ENCODE measurements around the gene CAP2.

The CAP2 gene

GRCh38 chr6:17381424-17382147 lies 11.8 kb upstream of the CAP2 start:
- TF ChIP-seq CTCF (IDR thresholded peaks at IDR 0.05; ENCODE audit: control extremely low read depth, extremely low read depth, low read depth, missing control alignments): no peak
- CTCF ChIA-PET: no interaction called here
- no peak for DNase-seq (ENCODE audit: extremely low spot score)
- POLR2A ChIA-PET: no interaction called here

GRCh38 chr6:17385660-17386059 lies 7.7 kb upstream of the CAP2 start:
- TF ChIP-seq CTCF (IDR thresholded peaks at IDR 0.05; ENCODE audit: control extremely low read depth, extremely low read depth, low read depth, missing control alignments): no peak
- CTCF ChIA-PET: no interaction called here
- POLR2A ChIA-PET: no interaction called here
- DNase-seq (ENCODE audit: extremely low spot score): no peak

- ChIA-PET CTCF (interaction anchor here (1.2 kb wide), 1 partner anchor 9 kb away, joined by 3 read pairs; no protein-coding TSS in a partner anchor), POLR2A (no interaction called here)
- no peak for TF ChIP-seq CTCF (IDR thresholded peaks at IDR 0.05; ENCODE audit: control extremely low read depth, extremely low read depth, low read depth, missing control alignments)
- no peak for DNase-seq (ENCODE audit: extremely low spot score)
Observed at GRCh38 chr6:17388365-17388764, 5.0 kb upstream of the CAP2 start.

GRCh38 chr6:17389274-17389847 lies 4.0 kb upstream of the CAP2 start:
- no peak for DNase-seq (ENCODE audit: extremely low spot score)
- ChIA-PET POLR2A (no interaction called here), CTCF (no interaction called here)
- no peak for TF ChIP-seq CTCF (IDR thresholded peaks at IDR 0.05; ENCODE audit: control extremely low read depth, extremely low read depth, low read depth, missing control alignments)

- no peak for TF ChIP-seq CTCF (IDR thresholded peaks at IDR 0.05; ENCODE audit: control extremely low read depth, extremely low read depth, low read depth, missing control alignments)
- ChIA-PET POLR2A (no interaction called here), CTCF (no interaction called here)
- no peak for DNase-seq (ENCODE audit: extremely low spot score)
Observed at GRCh38 chr6:17390276-17390675, 3.1 kb upstream of the CAP2 start.

GRCh38 chr6:17391976-17392375 lies 1.4 kb upstream of the CAP2 start:
- ChIA-PET CTCF (no interaction called here), POLR2A (no interaction called here)
- no peak for DNase-seq (ENCODE audit: extremely low spot score)

More at GRCh38 chr6:17391976-17392375, 1.4 kb upstream of the CAP2 start:
- TF ChIP-seq CTCF (IDR thresholded peaks at IDR 0.05; ENCODE audit: control extremely low read depth, extremely low read depth, low read depth, missing control alignments): no peak

Data from GM10248 (cell line).